DMS114 treated with DMSO at 0.1 percent for 48 hours (cell line): Measurements from ENCODE around the gene DERL3.

Experiments
- DNase-seq: peaks from one replicate; lab custom pipeline; 2025; ENCODE audit not compliant: unreplicated experiment; lab: John Stamatoyannopoulos, UW

Gene DERL3

DNA sequence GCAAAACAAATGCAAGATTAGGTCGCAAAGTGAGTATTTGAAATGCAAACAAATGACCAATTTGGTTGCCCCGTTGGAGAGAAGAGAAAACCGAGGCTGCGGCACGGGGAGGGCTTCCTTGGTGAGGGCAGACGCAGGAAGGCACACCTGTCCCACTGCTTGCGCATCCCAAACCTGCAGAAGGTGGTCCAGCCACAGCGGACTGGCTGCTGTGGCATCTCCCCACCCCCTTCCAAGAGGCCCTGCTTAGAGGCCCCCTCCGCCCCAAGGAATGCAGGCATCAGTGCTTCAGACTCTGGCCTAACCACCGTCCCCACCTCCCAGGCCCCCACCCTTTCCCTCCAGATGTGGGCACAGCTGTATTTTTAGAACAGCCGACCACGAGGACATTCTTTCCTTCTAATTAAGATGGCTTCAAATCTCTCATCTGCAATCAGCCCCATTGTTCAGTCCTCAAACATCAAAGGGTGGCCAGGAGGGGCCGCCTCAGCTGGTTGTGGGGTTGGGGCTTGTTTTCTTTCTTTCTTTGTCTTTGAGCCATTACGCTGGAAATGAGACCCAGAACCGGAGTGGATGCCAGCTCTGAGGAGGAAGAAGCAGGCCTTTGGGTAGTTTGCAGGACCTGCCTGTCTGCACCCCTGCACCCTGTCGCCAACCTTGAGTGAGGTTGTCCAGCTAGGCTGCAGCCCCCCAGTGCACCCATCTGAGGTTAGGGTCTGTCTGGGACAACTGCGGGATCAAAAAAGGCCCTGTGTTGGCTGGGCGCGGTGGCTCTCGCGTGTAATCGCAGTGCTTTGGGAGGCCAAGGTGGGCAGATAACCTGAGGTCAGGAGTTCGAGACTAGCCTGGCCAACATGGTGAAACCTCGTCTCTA is 9.4 kb upstream of the DERL3 start:
- no peak for DNase-seq

- DNase-seq, result no peak
Observed at GRCh38 chr22:23847310-23847920, 8.6 kb upstream of the DERL3 start.

DNA sequence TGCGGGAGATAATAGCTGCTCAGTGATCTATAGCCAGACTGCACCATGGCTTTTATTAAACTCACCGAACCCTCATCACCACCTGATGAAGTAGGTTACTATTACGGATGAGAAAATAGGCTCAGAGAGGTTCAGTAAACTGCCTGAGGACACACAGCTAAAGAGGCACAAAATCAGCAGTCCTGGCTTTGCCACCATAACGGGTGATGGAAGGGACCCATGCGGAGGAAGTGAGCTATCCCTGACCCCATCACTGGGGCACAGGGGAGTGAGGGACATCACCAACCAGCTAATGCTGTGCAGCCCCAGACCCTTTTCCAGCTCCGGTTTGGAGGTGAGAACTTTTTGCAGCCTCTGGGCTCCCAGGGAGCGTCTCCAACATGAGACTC is 7.3 kb upstream of the DERL3 start:
- DNase-seq, result no peak

GRCh38 chr22:23845265-23846080 is 6.7 kb upstream of the DERL3 start:
- no peak for DNase-seq

DNA sequence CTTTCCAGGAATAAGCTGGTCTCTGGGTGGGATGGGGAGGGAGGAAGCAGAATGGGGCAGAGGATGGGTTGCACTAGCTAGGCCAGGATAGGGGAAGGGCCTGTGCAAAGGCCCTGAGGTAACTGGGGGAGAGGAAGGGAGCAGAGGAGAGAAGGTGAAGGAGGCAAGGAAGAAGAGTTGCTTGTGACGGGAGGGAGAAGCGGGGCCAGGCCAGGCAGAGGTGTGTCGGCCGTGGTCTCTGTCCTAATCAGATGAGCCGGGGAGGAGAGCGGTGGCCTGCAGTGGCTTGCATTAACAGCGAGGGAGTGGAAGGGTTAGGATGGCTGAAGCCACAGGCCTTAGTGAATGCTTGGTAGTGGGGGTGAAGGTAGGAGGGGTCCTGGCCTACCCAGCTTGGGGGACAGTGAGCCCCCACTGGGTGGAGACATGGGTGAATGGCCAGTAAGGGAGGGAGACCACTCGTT is 6.0 kb upstream of the DERL3 start:
- DNase-seq, result no peak

DNA sequence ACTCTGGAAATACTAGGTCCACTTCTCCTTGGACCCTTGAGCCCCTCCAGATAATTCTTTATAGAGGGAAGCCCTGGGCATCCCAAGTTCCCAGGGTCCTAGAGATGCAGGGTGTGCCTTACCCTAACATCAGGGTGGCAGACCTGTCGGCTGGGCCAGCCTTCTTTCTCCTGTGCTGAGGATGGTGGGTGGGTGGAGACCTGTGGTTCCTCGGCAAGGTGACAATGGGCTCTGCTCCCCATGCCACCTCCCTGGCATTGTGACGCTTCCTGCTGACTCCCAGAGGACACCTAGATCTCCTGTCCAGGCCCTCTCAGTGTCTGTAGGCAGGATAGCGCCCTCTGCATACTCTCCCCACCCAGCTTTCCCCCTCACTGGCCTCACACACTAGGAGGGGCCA is 3.8 kb upstream of the DERL3 start:
- no peak for DNase-seq

GRCh38 chr22:23841736-23842445 is 3.1 kb upstream of the DERL3 start:
- DNase-seq, result no peak

DNA sequence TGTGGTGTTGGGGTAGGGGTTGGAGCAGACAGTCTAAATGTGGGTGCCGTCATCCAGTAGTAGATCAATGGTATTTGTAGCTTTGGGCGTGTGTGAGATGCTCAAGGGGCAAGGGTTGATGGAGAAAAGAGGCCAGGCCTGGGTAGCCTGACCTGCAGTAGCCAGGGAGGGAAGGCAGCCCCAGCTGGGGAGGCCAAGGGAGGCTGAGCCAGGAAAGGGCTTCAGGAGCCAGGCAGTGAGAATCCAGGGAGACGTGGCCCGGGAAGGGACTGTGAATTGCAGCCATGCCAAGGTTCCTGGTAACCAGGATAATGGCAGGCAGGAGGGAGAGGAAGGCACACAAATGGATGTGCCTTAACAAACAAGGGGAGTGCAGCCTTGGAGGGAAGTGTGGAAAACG is 2.5 kb upstream of the DERL3 start:
- no peak for DNase-seq

DNA sequence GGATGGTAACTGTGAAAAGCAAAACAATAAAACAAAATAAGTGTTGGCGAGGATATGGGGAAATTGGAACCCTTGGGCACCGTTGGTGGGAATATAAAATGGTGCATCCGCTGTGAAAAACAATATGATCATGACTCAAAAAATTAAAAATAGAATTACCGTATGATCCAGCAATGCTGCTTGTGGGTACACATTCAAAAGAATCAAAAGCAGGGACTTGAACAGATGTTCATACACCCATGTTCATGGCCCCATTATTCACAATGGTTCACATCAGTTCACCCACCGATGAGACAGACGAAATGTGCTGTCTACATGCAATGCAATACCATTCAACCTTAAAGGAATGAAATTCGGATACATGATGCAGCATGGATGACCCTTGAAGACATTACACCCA is 1.2 kb upstream of the DERL3 start:
- DNase-seq, result no peak

- no peak for DNase-seq
Observed at GRCh38 chr22:23837911-23838680, 710 bp downstream of the DERL3 start.

DNA sequence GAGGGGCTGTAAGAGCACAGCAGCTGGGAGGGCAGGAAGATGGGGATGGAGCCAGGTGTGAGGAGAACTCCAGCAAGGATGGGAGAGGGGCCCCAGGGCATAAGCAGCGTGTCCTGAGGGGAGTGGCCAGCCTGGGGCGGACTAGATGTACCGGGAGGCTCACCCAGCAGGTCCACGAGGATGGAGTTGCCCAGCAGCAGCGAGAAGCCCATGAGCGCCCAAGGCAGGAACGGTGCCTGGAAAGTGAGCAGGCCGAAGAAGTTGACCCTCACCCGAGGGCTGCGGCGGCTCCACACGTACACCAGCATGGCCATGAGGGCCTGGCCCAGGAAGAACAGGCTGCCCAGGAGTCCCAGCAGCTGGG is 1.3 kb downstream of the DERL3 start:
- no peak for DNase-seq

DNA sequence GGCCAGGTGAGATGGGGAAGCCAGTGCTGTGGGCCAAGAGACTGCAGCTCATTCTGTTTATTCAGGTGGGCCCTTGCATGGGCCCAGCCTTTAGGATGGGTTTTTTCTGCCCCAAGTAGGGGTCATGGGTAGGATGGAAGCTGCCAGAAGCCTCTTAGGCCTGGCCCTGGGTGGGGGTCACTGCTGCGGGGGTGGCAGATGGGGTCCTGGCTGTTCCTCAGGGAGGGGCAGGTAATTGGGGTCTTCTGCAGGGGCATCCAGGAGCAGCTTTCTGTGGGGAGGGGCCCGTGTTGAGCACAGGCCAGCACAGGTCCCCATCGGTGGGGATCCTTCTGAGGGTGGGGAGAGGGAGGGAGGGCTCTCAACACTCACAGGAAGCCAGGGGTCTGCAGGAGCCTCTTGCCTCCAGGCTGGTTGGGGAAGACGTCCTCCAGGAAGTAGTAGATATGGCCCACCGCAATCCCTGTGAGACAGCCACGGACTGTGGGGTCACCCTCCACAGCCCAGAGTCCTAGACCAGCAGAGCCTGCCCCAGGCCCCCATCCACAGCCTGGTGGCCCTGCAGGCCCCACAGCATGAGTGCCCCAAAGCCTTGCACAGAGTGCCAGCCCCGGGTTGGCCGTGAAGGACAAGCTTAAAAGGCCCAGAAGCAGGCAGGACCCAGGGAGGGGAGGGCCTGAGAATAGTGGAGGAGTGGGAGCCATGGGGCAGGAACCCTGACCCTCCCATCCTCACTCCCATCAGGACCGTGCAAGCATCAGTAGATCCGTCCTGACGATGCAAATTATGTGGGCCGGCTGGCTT is 1.9 kb downstream of the DERL3 start:
- DNase-seq, result no peak

DNA sequence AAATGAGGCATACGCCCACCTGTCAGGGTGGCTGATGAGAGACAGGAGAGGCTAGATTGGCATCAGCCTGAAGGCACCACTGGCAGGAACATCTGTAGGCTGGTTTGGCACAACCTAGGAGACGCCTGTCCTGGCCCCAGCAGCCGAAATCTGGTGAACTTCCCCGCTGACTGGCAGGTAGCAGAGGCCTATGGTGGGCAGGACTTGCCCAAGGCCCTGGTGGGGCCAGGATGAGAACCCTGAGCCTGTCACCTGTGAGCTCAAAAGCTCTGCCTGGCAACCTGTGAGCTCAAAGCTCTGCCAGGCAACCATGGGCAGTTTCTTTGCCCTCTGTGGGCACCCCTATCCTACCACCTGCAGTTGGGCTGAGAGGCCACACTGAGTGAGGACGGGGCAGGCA is 2.5 kb downstream of the DERL3 start:
- DNase-seq, result no peak

- no peak for DNase-seq
Observed at GRCh38 chr22:23835484-23836144, 3.2 kb downstream of the DERL3 start.

DNA sequence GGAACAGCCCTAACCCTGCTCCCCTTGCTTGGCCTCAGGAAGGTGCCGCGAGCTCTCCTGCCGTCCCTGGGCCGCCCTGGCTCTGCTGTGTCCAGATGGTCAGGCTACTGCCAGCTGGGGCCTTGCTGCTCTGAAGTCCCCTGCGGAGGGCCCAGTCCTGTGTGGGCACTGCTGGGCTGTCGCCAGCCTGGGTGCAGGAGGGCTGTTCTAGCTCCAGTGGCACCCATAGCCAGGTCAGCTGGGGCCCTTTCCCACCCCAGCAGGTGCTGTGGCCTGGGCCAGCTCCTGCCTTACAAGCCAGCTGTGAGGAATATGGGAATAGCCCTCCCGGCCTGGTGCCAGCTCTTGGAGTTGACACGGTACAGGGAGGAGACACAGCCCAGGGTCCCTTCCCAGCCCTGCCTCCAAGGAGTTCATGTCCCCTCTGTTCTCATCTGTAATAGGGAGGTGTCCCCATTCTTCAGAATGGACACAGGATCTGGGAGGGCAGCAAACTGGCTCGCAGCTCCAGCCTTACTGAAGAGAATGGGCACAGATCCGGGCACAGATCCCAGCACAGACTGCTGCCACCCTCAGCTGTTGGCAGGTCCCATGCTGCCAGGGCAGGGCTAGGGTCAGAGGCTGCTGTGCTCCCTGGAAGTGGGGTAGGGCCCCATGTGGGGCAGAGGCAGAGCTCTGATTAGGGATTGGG is 3.9 kb downstream of the DERL3 start:
- DNase-seq, result no peak

DNA sequence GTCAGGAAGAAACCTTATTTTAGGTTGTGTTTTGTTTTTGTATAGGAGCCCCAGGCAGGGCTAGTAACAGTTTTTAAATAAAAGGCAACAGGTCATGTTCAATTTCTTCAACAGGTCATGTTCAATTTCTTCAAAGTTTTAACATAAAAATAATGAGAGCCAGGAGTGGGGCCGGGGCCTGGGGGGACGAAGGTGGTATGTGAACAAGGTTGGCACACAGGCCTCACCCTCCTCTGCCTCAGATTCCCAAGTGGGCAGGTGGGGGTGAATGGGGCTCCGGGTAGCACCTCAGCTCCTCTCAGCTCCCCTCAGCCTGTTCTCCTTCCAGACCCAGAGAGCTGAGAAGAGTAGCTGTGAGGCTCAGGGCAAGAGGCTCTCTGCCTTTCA is 4.4 kb downstream of the DERL3 start:
- no peak for DNase-seq

DNA sequence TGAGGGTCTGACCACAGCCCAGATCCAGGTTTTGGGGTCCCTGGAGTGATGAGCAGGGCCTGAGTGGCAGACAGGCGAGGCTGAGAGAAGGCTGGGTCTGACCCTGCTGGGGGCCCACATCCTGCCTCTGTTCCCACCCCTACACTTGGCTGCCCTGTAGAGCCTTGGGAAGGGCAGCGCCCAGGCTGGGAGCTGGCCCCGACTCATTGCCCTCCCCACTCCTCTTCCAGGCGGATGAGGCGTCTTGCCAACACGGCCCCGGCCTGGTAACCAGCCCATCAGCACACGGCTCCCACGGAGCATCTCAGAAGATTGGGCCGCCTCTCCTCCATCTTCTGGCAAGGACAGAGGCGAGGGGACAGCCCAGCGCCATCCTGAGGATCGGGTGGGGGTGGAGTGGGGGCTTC is 4.9 kb downstream of the DERL3 start:
- no peak for DNase-seq

GRCh38 chr22:23833017-23833751 is 5.6 kb downstream of the DERL3 start:
- DNase-seq, result no peak
